ENCODE data around the gene PTGER4. TPM values are rescaled to one million over a fixed set of nuclear protein-coding genes. Genes with fewer than 3 reads are reported as not detected.

Gene PTGER4
- total and polyA plus RNA-seq, 2 of the 8 experiments (the other 6 are each of a cell fraction or from before 2014, with no cell fraction given): 0.76 to 1.2 TPM

DNA sequence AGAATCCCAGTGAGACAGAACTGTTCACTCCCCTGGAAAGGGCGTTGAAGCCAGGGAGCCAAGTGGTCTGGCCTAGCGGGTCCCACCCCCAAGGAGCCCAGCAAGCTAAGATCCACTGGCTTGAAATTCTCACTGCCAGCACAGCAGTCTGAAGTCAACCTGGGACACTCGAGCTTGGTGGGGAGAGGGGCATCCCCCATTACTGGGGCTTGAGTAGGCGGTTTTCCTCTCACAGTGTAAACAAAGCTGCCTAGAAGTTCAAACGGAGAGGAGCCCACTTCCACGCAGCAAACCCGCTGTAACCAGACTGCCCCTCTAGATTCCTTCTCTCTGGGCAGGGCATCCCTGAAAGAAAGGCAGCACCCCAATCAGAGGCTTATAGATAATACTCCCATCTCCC is 45.1 kb upstream of the PTGER4 start:
- CTCF ChIA-PET (ENCODE audit: partially characterized antibody): interaction anchor here (1.1 kb wide), 1 partner anchor 40 kb away, joined by 3 read pairs; no protein-coding TSS in a partner anchor

More for the DNA sequence above, 45.1 kb upstream of the PTGER4 start:
- Histone ChIP-seq H3K4ac (replicated peaks; ENCODE audit: insufficient read length, low read depth, low read length) (no peak overlapping the region), H3K27ac (ENCODE audit: low read depth, low read length) (no peak overlapping the region), H2BK15ac (ENCODE audit: low read length) (no peak overlapping the region), H3K23ac (ENCODE audit: insufficient read length) (no peak overlapping the region), H4K20me1 (replicated peaks in 1 of 2; ENCODE audit: control insufficient read depth in 1 of 2, insufficient read depth in 2 of 2, low read length in 2 of 2) (no peaks in the 10 kb centered on the region), H3K79me1 (ENCODE audit: low read depth, low read length) (no peaks in the 10 kb centered on the region), H3K4me2 (ENCODE audit: insufficient read depth in 1 of 2, low read depth in 2 of 2, low read length in 2 of 2) (no peak overlapping the region), H2AK5ac (ENCODE audit: low read depth, low read length) (no peak overlapping the region), H2BK12ac (ENCODE audit: low read depth, low read length) (no peak overlapping the region), H3K4me3 (ENCODE audit: extremely low read depth in 1 of 4, insufficient read depth in 2 of 4, low read depth in 3 of 4, low read length in 4 of 4) (no peak overlapping the region), H3K9me3 (ENCODE audit: insufficient read depth in 2 of 2, low read depth in 1 of 2, low read length in 1 of 2) (no peaks in the 10 kb centered on the region), H3K56ac (replicated peaks; ENCODE audit: insufficient read length, low read depth, low read length) (no peak overlapping the region), H3K36me3 (ENCODE audit: control insufficient read depth in 2 of 4, insufficient read depth in 4 of 4, low read length in 3 of 4) (no peaks in the 10 kb centered on the region), H3K23me2 (ENCODE audit: low read depth, low read length) (no peaks in the 10 kb centered on the region), H3K79me2 (ENCODE audit: control insufficient read depth in 1 of 2, insufficient read depth in 2 of 2, low read length in 2 of 2) (no peaks in the 10 kb centered on the region), H3K14ac (ENCODE audit: insufficient read length) (no peak overlapping the region), H2BK5ac (ENCODE audit: low read depth, low read length) (no peak overlapping the region), H3K4me1 (replicated peaks in 1 of 4; ENCODE audit: control insufficient read depth in 3 of 4, insufficient read depth in 4 of 4, low read length in 3 of 4) (no peaks in the 10 kb centered on the region), H4K5ac (ENCODE audit: insufficient read length, low read depth, low read length) (no peak overlapping the region), H3K9ac (replicated peaks in 1 of 4; ENCODE audit: extremely low read depth in 1 of 4, low read depth in 3 of 4, low read length in 3 of 4) (no peak overlapping the region), H2BK20ac (ENCODE audit: low read length) (no peak overlapping the region), H4K91ac (replicated peaks; ENCODE audit: insufficient read length, low read length) (no peak overlapping the region), H4K8ac (ENCODE audit: extremely low read depth, insufficient read depth, low read length) (no peak overlapping the region), H2AFZ (ENCODE audit: low read length) (no peak overlapping the region), H3K18ac (ENCODE audit: extremely low read depth, low read length) (no peak overlapping the region), H3K27me3 (replicated peaks in 1 of 4; ENCODE audit: control insufficient read depth in 3 of 4, extremely low read depth in 1 of 4, insufficient read depth in 3 of 4, low read length in 3 of 4) (no peaks in the 10 kb centered on the region), H2BK120ac (replicated peaks; ENCODE audit: low read depth, low read length) (no peak overlapping the region)
- DNase-seq (ENCODE audit: low read depth in 1 of 2, low spot score in 2 of 2) (no peak), FAIRE-seq (no peak)
- WGBS, 2 experiments (ENCODE audit: extremely low coverage in 1 of 2, insufficient coverage in 1 of 2, insufficient read length in 1 of 2, insufficient replicate concordance in 2 of 2, low coverage in 1 of 2, low lambda C conversion rate in 2 of 2, missing lambda C conversion rate in 1 of 2): 83% methylated on average over 7 of the region's 7 CpGs; no CpG with 5 or more reads in 1 of the 2 experiments
- TF ChIP-seq BACH1 (IDR thresholded peaks at IDR 0.05; ENCODE audit: low read length): no peak
- TF ChIP-seq, protein P1, sequence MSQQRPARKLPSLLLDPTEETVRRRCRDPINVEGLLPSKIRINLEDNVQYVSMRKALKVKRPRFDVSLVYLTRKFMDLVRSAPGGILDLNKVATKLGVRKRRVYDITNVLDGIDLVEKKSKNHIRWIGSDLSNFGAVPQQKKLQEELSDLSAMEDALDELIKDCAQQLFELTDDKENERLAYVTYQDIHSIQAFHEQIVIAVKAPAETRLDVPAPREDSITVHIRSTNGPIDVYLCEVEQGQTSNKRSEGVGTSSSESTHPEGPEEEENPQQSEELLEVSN (IDR thresholded peaks at IDR 0.05): no peak
- POLR2A ChIA-PET (ENCODE audit: partially characterized antibody): no interaction called here
